Right renal pelvis (tissue), 4 donors: Measurements from ENCODE around the gene GRK1. TPM values are rescaled to one million over a fixed set of nuclear protein-coding genes. Genes with fewer than 3 reads are reported as not detected.

ENCODE experiments used
- DNase-seq, 4 donors: peaks; one replicate each; pipeline ENCODE4 v3.0.0-alpha.2; 2013; ENCODE audit warnings: low read depth in 4 of 4, low spot score in 3 of 4, missing footprints in 1 of 4
- polyA plus RNA-seq, 4 donors: library from polyadenylated mRNA; unstranded; fragments of 120-200 nt; gene quantifications; one replicate each; pipeline ENCODE4 v1.2.1, GENCODE V29; 2013; ENCODE audit not compliant: insufficient read length in 4 of 4

GRK1 gene
- polyA plus RNA-seq, 4 donors, result 0.06 to 0.39 TPM; not detected in 2

- no peak for DNase-seq
These were observed 7.0 kb upstream of the GRK1 start for GRCh38 chr13:113660066-113660465.

GRCh38 chr13:113661509-113661908 is 5.5 kb upstream of the GRK1 start:
- no peak for DNase-seq

- no peak for DNase-seq
These were observed 3.1 kb upstream of the GRK1 start for GRCh38 chr13:113663934-113664333.

- no peak for DNase-seq
These were observed 2.0 kb upstream of the GRK1 start for GRCh38 chr13:113664751-113665596.

- no peak for DNase-seq
These were observed 1.3 kb upstream of the GRK1 start for GRCh38 chr13:113665597-113666328.

GRCh38 chr13:113666329-113666670 is 719 bp upstream of the GRK1 start:
- DNase-seq, result no peak

GRCh38 chr13:113667771-113668490 is 912 bp downstream of the GRK1 start:
- no peak for DNase-seq

GRCh38 chr13:113668491-113668971 is 1.5 kb downstream of the GRK1 start:
- no peak for DNase-seq

- no peak for DNase-seq
These were observed 2.3 kb downstream of the GRK1 start for GRCh38 chr13:113669231-113669754.

- DNase-seq, result no peak
These were observed 2.8 kb downstream of the GRK1 start for GRCh38 chr13:113669755-113670341.

- no peak for DNase-seq
These were observed 3.5 kb downstream of the GRK1 start for GRCh38 chr13:113670541-113670940.

- DNase-seq, result no peak
These were observed 4.3 kb downstream of the GRK1 start for GRCh38 chr13:113671066-113672001.

- no peak for DNase-seq
These were observed 5.1 kb downstream of the GRK1 start for GRCh38 chr13:113672002-113672651.

- no peak for DNase-seq
These were observed 55.9 kb downstream of the GRK1 start for GRCh38 chr13:113722921-113723320.

GRCh38 chr13:113723410-113724015 is 56.5 kb downstream of the GRK1 start:
- DNase-seq, result no peak

- DNase-seq, result no peak
These were observed 57.2 kb downstream of the GRK1 start for GRCh38 chr13:113724016-113724758.

- DNase-seq, result peak in 3 of 4 donors; percentile 45 to 68 (median 51)
These were observed 57.8 kb downstream of the GRK1 start for GRCh38 chr13:113724780-113725315.
